Activated CD4-positive, alpha-beta T cell treated with anti-CD3 and anti-CD28 coated beads for 48 hours (primary cell): Measurements from ENCODE around the gene ZNF652.

Experiments used
- DNase-seq: peaks from one replicate; pipeline ENCODE4 v3.0.0-alpha.2; 2020

Gene ZNF652

DNA sequence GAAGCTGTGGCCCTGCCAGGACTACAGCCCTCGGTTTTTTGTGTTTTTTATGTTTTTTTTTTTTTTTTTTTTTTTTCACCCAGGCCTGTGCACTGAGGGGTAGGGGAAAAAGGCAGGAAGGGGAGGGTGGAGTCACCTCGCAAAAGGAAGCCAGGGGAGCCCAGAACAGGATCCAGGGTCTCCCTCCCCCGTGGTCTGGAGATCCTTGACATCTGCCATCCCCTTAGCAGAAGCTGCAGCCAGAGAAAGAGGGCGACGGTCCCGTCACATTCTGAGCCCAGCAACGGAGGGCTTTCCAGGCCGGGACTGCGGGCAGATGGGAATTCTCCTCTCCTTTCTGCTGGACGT, 102.4 kb downstream of the ZNF652 start:
- DNase-seq, result no peak

DNA sequence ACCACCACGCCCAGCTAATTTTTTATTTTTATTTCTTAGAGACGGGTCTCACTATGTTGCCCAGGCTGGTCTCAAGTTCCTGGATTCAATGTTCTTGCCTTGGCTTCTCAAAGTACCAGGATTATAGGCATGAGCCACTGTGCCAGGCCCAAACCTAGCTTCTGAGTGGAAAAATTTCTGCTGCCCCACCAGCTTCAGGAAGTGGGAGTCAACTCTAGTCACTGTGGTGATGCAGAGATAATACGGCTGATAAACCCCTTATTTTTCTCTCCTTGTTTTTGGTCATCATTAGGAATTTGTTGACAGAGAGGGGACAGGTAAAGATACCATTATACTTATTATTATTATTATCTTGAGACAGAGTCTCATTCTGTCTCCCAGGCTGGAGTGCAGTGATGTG, 103.7 kb downstream of the ZNF652 start:
- DNase-seq, result no peak

- DNase-seq, result no peak
Measured at GRCh38 chr17:49255125-49255524, 106.9 kb downstream of the ZNF652 start.

DNA sequence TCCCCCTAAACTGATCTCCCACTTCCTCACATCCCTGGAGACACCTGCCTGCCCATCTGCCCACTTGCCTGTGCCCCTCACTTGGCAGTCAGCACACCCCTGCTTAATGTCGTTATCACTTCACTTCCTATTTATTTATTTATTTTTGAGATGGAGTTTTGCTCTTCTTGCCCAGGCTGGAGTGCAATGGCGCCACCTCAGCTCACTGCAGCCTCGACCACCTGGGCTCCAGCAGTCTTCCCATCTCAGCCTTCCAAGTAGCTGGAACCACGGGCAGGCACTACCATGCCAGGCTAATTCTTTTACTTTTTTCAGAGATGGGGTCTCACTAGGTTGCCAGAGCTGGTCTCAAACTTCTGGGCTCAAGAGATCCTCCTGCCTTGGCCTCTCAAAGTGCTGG, 108.0 kb downstream of the ZNF652 start:
- DNase-seq, result no peak

- no peak for DNase-seq
Measured at GRCh38 chr17:49252148-49252695, 109.8 kb downstream of the ZNF652 start.

DNA sequence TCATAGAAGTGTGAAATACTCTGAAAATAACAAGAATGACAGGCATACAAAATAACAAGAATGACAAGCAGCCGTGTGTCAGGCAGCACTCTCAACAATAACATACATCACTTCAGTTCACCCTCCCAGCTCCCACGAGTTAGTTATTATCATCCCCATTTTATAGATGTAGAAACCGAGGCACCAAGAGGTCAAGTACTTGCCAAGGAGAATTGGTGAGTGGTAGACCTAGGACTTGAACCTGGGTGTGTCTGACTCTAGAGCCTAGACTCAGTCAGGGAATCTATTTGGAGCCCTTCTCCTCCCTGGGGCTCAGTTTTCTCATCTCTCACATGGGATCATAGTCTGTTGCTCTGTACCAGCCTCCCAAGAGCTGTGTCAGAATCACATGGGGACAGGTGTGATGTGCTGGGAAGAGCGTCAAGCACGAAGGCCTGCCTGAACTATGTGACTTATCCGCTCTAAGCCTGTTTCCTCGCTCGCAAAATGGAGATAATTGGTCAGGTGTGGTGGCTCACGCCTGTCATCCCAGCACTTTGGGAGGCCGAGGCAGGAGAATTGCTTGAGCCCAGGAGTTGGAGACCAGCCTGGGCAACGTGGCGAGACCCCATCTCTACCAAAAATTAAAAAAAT, 112.0 kb downstream of the ZNF652 start:
- DNase-seq, result no peak

- no peak for DNase-seq
Measured at GRCh38 chr17:49249292-49249794, 112.7 kb downstream of the ZNF652 start.

DNA sequence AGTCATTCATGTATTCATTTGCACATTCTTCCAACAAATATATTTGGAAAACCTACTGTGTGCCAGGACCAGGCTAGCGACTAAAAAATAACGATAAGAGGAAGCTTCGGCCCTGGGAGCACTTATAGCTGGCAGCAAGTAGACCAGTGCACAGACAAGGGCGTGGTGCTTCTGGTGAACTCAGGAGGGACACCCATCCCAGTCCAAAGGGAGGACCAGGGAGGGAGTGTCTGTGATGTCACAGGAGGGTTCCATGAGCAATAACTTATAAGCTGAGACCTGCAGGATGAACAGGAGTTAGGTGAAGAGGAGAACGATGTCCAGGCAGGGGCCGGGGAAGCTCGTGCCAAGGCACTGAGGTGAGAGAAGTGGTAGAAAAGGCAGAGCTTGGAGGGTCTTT, 114.1 kb downstream of the ZNF652 start:
- no peak for DNase-seq

GRCh38 chr17:49244839-49245238, 117.2 kb downstream of the ZNF652 start:
- DNase-seq, result no peak
